HG02798 (cell line): ENCODE data around the gene ABCA6.

Experiments
- ATAC-seq: cut with Tn5 transposase; IDR thresholded peaks from one replicate; pipeline ENCODE4 v1.9.1; 2021; ENCODE audit warnings: mild to moderate bottlenecking; ENCODE audit not compliant: unreplicated experiment, poor library complexity

ABCA6 gene

GRCh38 chr17:69142175-69142802, 594 bp upstream of the ABCA6 start:
- no peak for ATAC-seq

GRCh38 chr17:69134112-69134511, 7.6 kb downstream of the ABCA6 start:
- no peak for ATAC-seq

- ATAC-seq = no peak
Measured at GRCh38 chr17:69130627-69131296, 10.9 kb downstream of the ABCA6 start.

GRCh38 chr17:69123626-69124025, 18.1 kb downstream of the ABCA6 start:
- no peak for ATAC-seq

- ATAC-seq = no peak
Measured at GRCh38 chr17:69122065-69122464, 19.6 kb downstream of the ABCA6 start.

GRCh38 chr17:69117855-69118784, 23.6 kb downstream of the ABCA6 start:
- ATAC-seq = peak; percentile 51

GRCh38 chr17:69111794-69112193, 29.9 kb downstream of the ABCA6 start:
- ATAC-seq = no peak

- ATAC-seq = no peak
Measured at GRCh38 chr17:69105907-69106730, 35.6 kb downstream of the ABCA6 start.

- no peak for ATAC-seq
Measured at GRCh38 chr17:69103557-69104233, 38.0 kb downstream of the ABCA6 start.

GRCh38 chr17:69098625-69099024, 43.1 kb downstream of the ABCA6 start:
- no peak for ATAC-seq

GRCh38 chr17:69096541-69096940, 45.2 kb downstream of the ABCA6 start:
- no peak for ATAC-seq

- no peak for ATAC-seq
Measured at GRCh38 chr17:69093995-69094394, 47.7 kb downstream of the ABCA6 start.

- no peak for ATAC-seq
Measured at GRCh38 chr17:69093279-69093789, 48.4 kb downstream of the ABCA6 start.

- no peak for ATAC-seq
Measured at GRCh38 chr17:69090365-69090764, 51.3 kb downstream of the ABCA6 start.

GRCh38 chr17:69088643-69089200, 53.0 kb downstream of the ABCA6 start:
- ATAC-seq = no peak

GRCh38 chr17:69086641-69087040, 55.1 kb downstream of the ABCA6 start:
- ATAC-seq = no peak

- ATAC-seq = no peak
Measured at GRCh38 chr17:69084911-69085310, 56.8 kb downstream of the ABCA6 start.

- no peak for ATAC-seq
Measured at GRCh38 chr17:69082696-69083095, 59.0 kb downstream of the ABCA6 start.

GRCh38 chr17:69078864-69079263, 62.8 kb downstream of the ABCA6 start:
- ATAC-seq = no peak
